K562 (cell line): ENCODE results near the gene CSNK1A1. TPM values are rescaled to one million over a fixed set of nuclear protein-coding genes. Genes with fewer than 3 reads are reported as not detected.

Source experiments
- BACH1 ChIP-seq: fragments of 200-800 bp; sonication (Bioruptor generic); IDR thresholded peaks from 2 replicates; pipeline ENCODE4 v1.6.1; 2016; ENCODE audit warnings: missing genetic modification characterization, missing compliant biosample characterization
- BCL6 ChIP-seq: fragments of 250-450 bp; sonication (Bioruptor Pico); IDR thresholded peaks from 2 replicates; pipeline ENCODE4 v1.4.0; 2020
- BHLHE40 ChIP-seq: IDR thresholded peaks from 2 replicates; pipeline ENCODE4 v1.6.1; 2011; ENCODE audit warnings: low read length, improper control_type of control experiment
- CBX2 ChIP-seq: fragments of 200-600 bp; sonication (generic); IDR thresholded peaks from one replicate; pipeline ENCODE4 v1.6.1; 2012; ENCODE audit warnings: mild to moderate bottlenecking, low read length, inconsistent platforms; ENCODE audit not compliant: insufficient read depth, poor library complexity, severe bottlenecking
- DDX20 ChIP-seq: fragments of 450-650 bp; IDR thresholded peaks from 2 replicates; pipeline ENCODE4 v1.6.1; 2016; ENCODE audit warnings: missing genetic modification characterization, low read depth, mild to moderate bottlenecking, missing compliant biosample characterization, moderate library complexity
- DIDO1 ChIP-seq: fragments of 450-650 bp; IDR thresholded peaks from 2 replicates; pipeline ENCODE4 v1.6.1; 2016; ENCODE audit warnings: low read depth, missing biosample characterization, missing genetic modification characterization
- FOSL1 ChIP-seq: fragments of 200-800 bp; sonication (Bioruptor generic); conservative IDR thresholded peaks from 2 replicates; pipeline ENCODE4 v1.6.1; 2016; ENCODE audit warnings: missing genetic modification characterization, missing compliant biosample characterization
- GABPA ChIP-seq: fragments of 200-800 bp; sonication (Bioruptor generic); conservative IDR thresholded peaks from 2 replicates; pipeline ENCODE4 v1.6.1; 2016; ENCODE audit warnings: low read depth, missing genetic modification characterization, missing compliant biosample characterization
- HCFC1 ChIP-seq: IDR thresholded peaks from 2 replicates; pipeline ENCODE4 v1.6.1; 2012; ENCODE audit warnings: low read depth, low read length, improper control_type of control experiment
- HMGN3 ChIP-seq: IDR thresholded peaks from 2 replicates; pipeline ENCODE4 v1.6.1; 2011; ENCODE audit warnings: borderline replicate concordance, low read depth, mild to moderate bottlenecking, mixed read lengths, low read length; ENCODE audit not compliant: insufficient read length; ENCODE audit errors: extremely low read depth
- LARP7 ChIP-seq: fragments of 450-650 bp; IDR thresholded peaks from 2 replicates; pipeline ENCODE4 v1.6.1; 2016
- LCOR ChIP-seq: sonication (generic); formaldehyde crosslinking; IDR thresholded peaks from 2 replicates; pipeline ENCODE4 v1.8.0; 2022; ENCODE audit warnings: mild to moderate bottlenecking, missing genetic modification reagents
- MEF2D ChIP-seq: conservative IDR thresholded peaks from 2 replicates; pipeline ENCODE4 v1.6.1; 2016; ENCODE audit warnings: low read depth, missing genetic modification characterization, missing compliant biosample characterization
- NR2F6 ChIP-seq: fragments of 450-650 bp; formaldehyde crosslinking; IDR thresholded peaks from 2 replicates; pipeline ENCODE4 v1.4.0; 2020; ENCODE audit warnings: mild to moderate bottlenecking
- PHB ChIP-seq: fragments of 250-450 bp; sonication (Bioruptor Pico); IDR thresholded peaks from 2 replicates; pipeline ENCODE4 v1.5.0; 2021
- PHF20 ChIP-seq: fragments of 450-650 bp; IDR thresholded peaks from 2 replicates; pipeline ENCODE4 v1.6.1; 2018; ENCODE audit not compliant: partially characterized antibody
- SMAD4 ChIP-seq: fragments of 250-450 bp; sonication (Bioruptor Pico); conservative IDR thresholded peaks from 2 replicates; pipeline ENCODE4 v1.8.0; 2021; ENCODE audit warnings: inconsistent platforms, mild to moderate bottlenecking, moderate library complexity
- SP1 ChIP-seq: sonication (generic); formaldehyde crosslinking; IDR thresholded peaks from 2 replicates; pipeline ENCODE4 v1.8.1; 2022; ENCODE audit warnings: mild to moderate bottlenecking, missing genetic modification reagents
- TCF3 ChIP-seq: sonication (generic); formaldehyde crosslinking; IDR thresholded peaks from 2 replicates; pipeline ENCODE4 v1.4.0; 2020; ENCODE audit warnings: mild to moderate bottlenecking, missing genetic modification reagents
- TFAM ChIP-seq: fragments of 250-450 bp; sonication (Bioruptor Pico); conservative IDR thresholded peaks from 2 replicates; pipeline ENCODE4 v1.5.0; 2021; ENCODE audit warnings: mild to moderate bottlenecking, moderate library complexity
- ZFPM2 ChIP-seq: fragments of 250-450 bp; sonication (Bioruptor Pico); IDR thresholded peaks from 2 replicates; pipeline ENCODE4 v1.5.1; 2022; ENCODE audit warnings: mild to moderate bottlenecking
- ZNF583 ChIP-seq: fragments of 250-450 bp; sonication (Bioruptor Pico); IDR thresholded peaks from 2 replicates; pipeline ENCODE4 v1.4.0; 2020
- ZNF77 ChIP-seq: fragments of 250-450 bp; sonication (Bioruptor Pico); IDR thresholded peaks from 2 replicates; pipeline ENCODE4 v1.5.0; 2020
- polyA plus RNA-seq, 8 experiments: library from polyadenylated mRNA; depleted of rRNA in 4 of 8; stranded (reverse) in 5 of 8; unstranded in 3 of 8; fragments of >200 nt; fragmentation: Nextera tagmentation in 2 of 8; fragmentation: Illumina TruSeq in 1 of 8; extraction: Ambion mirVana in 2 of 8; extraction: Trizol in 1 of 8; gene quantifications; 2 replicates each; pipeline versions ENCODE4 v1.2.1 to v1.2.3, GENCODE V29; 2011 to 2014; ENCODE audit warnings: inconsistent platforms in 1 of 8, missing spikeins in 1 of 8
- total RNA-seq, 7 experiments: library from RNA; depleted of rRNA in 6 of 7; stranded (reverse); fragments of >200 nt in 6 of 7; fragmentation: Illumina TruSeq in 2 of 7; extraction: Trizol in 2 of 7; gene quantifications; 2 replicates each; pipeline versions ENCODE4 v1.2.1 to v1.2.3, GENCODE V29; 2011 to 2021; ENCODE audit warnings: low replicate concordance in 1 of 7
- TF ChIP-seq, protein P1 (sequence below): fragments of 450-650 bp; formaldehyde crosslinking; IDR thresholded peaks from 2 replicates; pipeline ENCODE4 v1.4.0; 2022; ENCODE audit warnings: mild to moderate bottlenecking, moderate library complexity
- TF ChIP-seq, protein P2 (sequence below): IDR thresholded peaks from 3 replicates; pipeline ENCODE4 v1.6.1; 2011; ENCODE audit warnings: borderline replicate concordance, mild to moderate bottlenecking, moderate library complexity; ENCODE audit not compliant: insufficient read length; ENCODE audit errors: extremely low read depth
- TF ChIP-seq, protein P3 (sequence below), 2 experiments: IDR thresholded peaks; 2 replicates each; pipeline ENCODE4 v1.6.1; 2012; ENCODE audit warnings: improper control_type of control experiment in 2 of 2, low read depth in 2 of 2, low read length in 2 of 2, borderline replicate concordance in 1 of 2

The CSNK1A1 gene
- total and polyA plus RNA-seq, 9 of the 15 experiments (the other 6 are each of a cell fraction or from before 2014, with no cell fraction given) = 49.1 to 196 (median 154) TPM

DNA sequence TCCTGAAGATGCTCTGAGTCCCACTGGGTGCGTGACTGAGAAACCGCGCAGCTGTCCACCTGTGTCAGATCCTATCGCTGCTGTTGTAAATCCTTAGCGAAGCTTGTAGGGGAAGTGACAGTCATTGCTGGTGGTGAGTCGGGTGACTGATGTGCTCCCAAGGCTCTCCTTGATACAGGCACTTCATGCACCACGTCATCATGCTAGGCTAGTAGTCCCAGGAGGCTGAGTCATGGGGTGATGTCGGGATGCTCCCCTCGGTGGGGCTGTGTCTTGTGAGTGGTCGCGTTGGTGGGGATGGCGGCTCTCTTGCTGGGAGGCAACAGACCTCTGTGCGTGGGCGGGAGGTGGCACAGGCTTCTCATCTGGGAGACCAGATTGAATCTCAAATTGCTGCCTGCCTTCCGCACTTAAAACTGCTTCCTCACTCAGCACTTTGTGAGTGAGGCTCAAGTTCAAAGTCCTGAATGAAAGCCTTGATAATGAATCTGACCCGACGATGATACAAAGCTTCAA, 84.7 kb downstream of the CSNK1A1 start (continued):
- TF ChIP-seq GABPA (tag) (0 out of 2 replicates have a peak, but pooled peaks have one; percentile 26), BCL6 (CRISPR knock-in tag) (no peak), ZNF583 (CRISPR knock-in tag) (no peak), SP1 (CRISPR knock-in tag) (no peak), LCOR (CRISPR knock-in tag) (0 out of 2 replicates have a peak, but pooled peaks have one; percentile 18), TFAM (CRISPR knock-in tag) (no peak), BHLHE40 (peak; percentile 96), SMAD4 (CRISPR knock-in tag) (peak; percentile 37; the same call in 1 of the 2 replicates), FOSL1 (tag) (peak; percentile 84), NR2F6 (CRISPR knock-in tag) (no peak), LARP7 (no peak), HMGN3 (peak; percentile 43), BACH1 (tag) (peak; percentile 67; the same call in 1 of the 2 replicates), PHB (CRISPR knock-in tag) (no peak), MEF2D (tag) (no peak; the same call in 1 of the 2 replicates), PHF20 (no peak), HCFC1 (no peak), DDX20 (tag) (no peak), ZNF77 (no peak), DIDO1 (tag) (no peak), ZFPM2 (CRISPR knock-in tag) (no peak), CBX2 (no peak), TCF3 (CRISPR knock-in tag) (peak; percentile 53)
- TF ChIP-seq, protein P1, sequence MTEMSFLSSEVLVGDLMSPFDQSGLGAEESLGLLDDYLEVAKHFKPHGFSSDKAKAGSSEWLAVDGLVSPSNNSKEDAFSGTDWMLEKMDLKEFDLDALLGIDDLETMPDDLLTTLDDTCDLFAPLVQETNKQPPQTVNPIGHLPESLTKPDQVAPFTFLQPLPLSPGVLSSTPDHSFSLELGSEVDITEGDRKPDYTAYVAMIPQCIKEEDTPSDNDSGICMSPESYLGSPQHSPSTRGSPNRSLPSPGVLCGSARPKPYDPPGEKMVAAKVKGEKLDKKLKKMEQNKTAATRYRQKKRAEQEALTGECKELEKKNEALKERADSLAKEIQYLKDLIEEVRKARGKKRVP (CRISPR knock-in tag) = no peak
- TF ChIP-seq, protein P2, sequence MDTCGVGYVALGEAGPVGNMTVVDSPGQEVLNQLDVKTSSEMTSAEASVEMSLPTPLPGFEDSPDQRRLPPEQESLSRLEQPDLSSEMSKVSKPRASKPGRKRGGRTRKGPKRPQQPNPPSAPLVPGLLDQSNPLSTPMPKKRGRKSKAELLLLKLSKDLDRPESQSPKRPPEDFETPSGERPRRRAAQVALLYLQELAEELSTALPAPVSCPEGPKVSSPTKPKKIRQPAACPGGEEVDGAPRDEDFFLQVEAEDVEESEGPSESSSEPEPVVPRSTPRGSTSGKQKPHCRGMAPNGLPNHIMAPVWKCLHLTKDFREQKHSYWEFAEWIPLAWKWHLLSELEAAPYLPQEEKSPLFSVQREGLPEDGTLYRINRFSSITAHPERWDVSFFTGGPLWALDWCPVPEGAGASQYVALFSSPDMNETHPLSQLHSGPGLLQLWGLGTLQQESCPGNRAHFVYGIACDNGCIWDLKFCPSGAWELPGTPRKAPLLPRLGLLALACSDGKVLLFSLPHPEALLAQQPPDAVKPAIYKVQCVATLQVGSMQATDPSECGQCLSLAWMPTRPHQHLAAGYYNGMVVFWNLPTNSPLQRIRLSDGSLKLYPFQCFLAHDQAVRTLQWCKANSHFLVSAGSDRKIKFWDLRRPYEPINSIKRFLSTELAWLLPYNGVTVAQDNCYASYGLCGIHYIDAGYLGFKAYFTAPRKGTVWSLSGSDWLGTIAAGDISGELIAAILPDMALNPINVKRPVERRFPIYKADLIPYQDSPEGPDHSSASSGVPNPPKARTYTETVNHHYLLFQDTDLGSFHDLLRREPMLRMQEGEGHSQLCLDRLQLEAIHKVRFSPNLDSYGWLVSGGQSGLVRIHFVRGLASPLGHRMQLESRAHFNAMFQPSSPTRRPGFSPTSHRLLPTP = no peak
- TF ChIP-seq, protein P3, sequence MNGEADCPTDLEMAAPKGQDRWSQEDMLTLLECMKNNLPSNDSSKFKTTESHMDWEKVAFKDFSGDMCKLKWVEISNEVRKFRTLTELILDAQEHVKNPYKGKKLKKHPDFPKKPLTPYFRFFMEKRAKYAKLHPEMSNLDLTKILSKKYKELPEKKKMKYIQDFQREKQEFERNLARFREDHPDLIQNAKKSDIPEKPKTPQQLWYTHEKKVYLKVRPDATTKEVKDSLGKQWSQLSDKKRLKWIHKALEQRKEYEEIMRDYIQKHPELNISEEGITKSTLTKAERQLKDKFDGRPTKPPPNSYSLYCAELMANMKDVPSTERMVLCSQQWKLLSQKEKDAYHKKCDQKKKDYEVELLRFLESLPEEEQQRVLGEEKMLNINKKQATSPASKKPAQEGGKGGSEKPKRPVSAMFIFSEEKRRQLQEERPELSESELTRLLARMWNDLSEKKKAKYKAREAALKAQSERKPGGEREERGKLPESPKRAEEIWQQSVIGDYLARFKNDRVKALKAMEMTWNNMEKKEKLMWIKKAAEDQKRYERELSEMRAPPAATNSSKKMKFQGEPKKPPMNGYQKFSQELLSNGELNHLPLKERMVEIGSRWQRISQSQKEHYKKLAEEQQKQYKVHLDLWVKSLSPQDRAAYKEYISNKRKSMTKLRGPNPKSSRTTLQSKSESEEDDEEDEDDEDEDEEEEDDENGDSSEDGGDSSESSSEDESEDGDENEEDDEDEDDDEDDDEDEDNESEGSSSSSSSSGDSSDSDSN (IDR thresholded peaks at IDR 0.05; ENCODE audit: borderline replicate concordance in 1 of 2, low read depth in 2 of 2, low read length in 2 of 2) = no peak
